ENCODE results near the gene CFH. TPM values are rescaled to one million over a fixed set of nuclear protein-coding genes. Genes with fewer than 3 reads are reported as not detected.

Gene CFH
- polyA plus RNA-seq (2012; rRNA removed) = 2.9 and 4.9 TPM in 2 replicates
- polyA plus RNA-seq (2012; cell fraction: cytosol; rRNA removed) = 5.3 and 5.9 TPM in 2 replicates
- 3.0 and 6.4 TPM in 2 replicates for polyA plus RNA-seq (2012; cell fraction: nucleus; rRNA removed)

DNA sequence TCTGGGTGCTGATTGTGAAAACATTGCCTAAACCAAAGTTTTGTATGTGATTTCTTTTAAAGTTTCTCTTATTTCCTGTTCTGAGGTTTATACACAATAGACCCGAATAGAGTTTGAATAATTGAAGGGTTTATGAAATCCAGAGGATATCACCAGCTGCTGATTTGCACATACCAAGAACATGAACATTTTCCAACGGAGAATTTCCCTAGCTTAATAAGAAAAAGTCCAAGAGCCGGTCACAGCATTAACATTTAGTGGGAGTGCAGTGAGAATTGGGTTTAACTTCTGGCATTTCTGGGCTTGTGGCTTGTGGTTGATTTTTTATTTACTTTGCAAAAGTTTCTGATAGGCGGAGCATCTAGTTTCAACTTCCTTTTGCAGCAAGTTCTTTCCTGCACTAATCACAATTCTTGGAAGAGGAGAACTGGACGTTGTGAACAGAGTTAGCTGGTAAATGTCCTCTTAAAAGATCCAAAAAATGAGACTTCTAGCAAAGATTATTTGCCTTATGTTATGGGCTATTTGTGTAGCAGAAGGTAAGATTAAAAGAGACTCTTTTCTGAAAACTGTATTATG lies at the start of gene CFH:
TSS of gene CFH (plus strand) at position 407 of the 579 bp plus-strand sequence. CDS start at position 482, 75 bp downstream.
- H3K9ac ChIP-seq = no peak within 1 kb of the TSS
- H3K4me3 ChIP-seq (ENCODE audit: low read depth in 2 of 2, low read length in 1 of 2) = peak within 1 kb of the TSS; percentile 12 to 16; a peak in 2 of 4 replicates
- no peaks in the 10 kb centered on the region for H4K20me1 ChIP-seq (ENCODE audit: insufficient read depth)
- no peaks in the 10 kb centered on the region for H3K36me3 ChIP-seq (replicated peaks in 1 of 2; ENCODE audit: control insufficient read depth in 1 of 2, insufficient read depth in 2 of 2, low read length in 1 of 2)
- TF ChIP-seq, protein P1, sequence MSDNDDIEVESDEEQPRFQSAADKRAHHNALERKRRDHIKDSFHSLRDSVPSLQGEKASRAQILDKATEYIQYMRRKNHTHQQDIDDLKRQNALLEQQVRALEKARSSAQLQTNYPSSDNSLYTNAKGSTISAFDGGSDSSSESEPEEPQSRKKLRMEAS (IDR thresholded peaks at IDR 0.05; ENCODE audit: low read depth) = no peak
- TF ChIP-seq, protein P2, sequence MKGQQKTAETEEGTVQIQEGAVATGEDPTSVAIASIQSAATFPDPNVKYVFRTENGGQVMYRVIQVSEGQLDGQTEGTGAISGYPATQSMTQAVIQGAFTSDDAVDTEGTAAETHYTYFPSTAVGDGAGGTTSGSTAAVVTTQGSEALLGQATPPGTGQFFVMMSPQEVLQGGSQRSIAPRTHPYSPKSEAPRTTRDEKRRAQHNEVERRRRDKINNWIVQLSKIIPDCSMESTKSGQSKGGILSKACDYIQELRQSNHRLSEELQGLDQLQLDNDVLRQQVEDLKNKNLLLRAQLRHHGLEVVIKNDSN (IDR thresholded peaks at IDR 0.05; ENCODE audit: borderline replicate concordance, low read depth) = no peak
- no peak for TF ChIP-seq FOSL2 (IDR thresholded peaks at IDR 0.05; ENCODE audit: borderline replicate concordance, low read depth)
- H2AFZ ChIP-seq (ENCODE audit: low read depth) = peak within 1 kb of the TSS; percentile 76
- H3F3A ChIP-seq (replicated peaks; ENCODE audit: insufficient read depth) = no peaks in the 10 kb centered on the region
- H3K27ac ChIP-seq (ENCODE audit: low read depth in 2 of 2, low read length in 1 of 2) = peak within 1 kb of the TSS; percentile 17 to 65; a peak in 3 of 4 replicates
- no peaks in the 10 kb centered on the region for H3K4me1 ChIP-seq (ENCODE audit: control insufficient read depth in 1 of 2, insufficient read depth in 2 of 2, low read depth in 1 of 2, low read length in 1 of 2)
- no peak for DNase-seq
- WGBS (ENCODE audit: low lambda C conversion rate) = 53% methylated on average over 5 of the region's 5 CpGs
- POLR2A ChIA-PET = no interaction called here
- H3K79me2 ChIP-seq (ENCODE audit: insufficient read depth) = no peaks in the 10 kb centered on the region
- no peaks in the 10 kb centered on the region for H3K9me3 ChIP-seq
- CTCF ChIA-PET = no interaction called here
- H3K27me3 ChIP-seq (ENCODE audit: insufficient read depth) = no peaks in the 10 kb centered on the region
- H3K9me2 ChIP-seq = no peaks in the 10 kb centered on the region
- peak within 1 kb of the TSS; percentile 36; the same call in 1 of the 2 replicates for H3K4me2 ChIP-seq

DNA sequence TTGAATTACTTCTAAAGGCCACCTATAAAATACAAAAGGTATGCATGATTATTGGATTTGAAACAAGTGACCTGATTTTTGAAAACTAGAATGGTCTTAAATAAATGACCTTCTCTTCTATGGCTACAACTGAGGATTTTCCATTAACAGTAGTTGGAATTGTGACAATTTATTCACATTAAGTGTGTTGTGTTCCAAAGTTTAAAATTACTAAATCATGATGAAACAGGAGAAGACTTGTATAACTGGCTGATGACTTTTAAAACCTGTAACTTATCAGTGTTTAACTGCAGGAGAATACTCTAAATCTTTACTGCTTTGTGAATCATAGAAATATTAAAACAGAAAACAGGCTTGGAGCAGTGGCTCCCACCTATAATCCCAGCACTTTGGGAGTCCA lies 48.2 kb upstream of the CFH start:
- H3K9me2 ChIP-seq = no peaks in the 10 kb centered on the region
- no peak overlapping the region for H3K27ac ChIP-seq (ENCODE audit: low read depth in 2 of 2, low read length in 1 of 2)
- no peaks in the 10 kb centered on the region for H3K27me3 ChIP-seq (ENCODE audit: insufficient read depth)
- H2AFZ ChIP-seq (ENCODE audit: low read depth) = no peak overlapping the region
- H3K36me3 ChIP-seq (replicated peaks in 1 of 2; ENCODE audit: control insufficient read depth in 1 of 2, insufficient read depth in 2 of 2, low read length in 1 of 2) = no peaks in the 10 kb centered on the region
- no peaks in the 10 kb centered on the region for H3K9me3 ChIP-seq
- POLR2A ChIA-PET = no interaction called here
- DNase-seq = no peak
- H3F3A ChIP-seq (replicated peaks; ENCODE audit: insufficient read depth) = no peaks in the 10 kb centered on the region
- no peak overlapping the region for H3K9ac ChIP-seq
- H3K4me1 ChIP-seq (ENCODE audit: control insufficient read depth in 1 of 2, insufficient read depth in 2 of 2, low read depth in 1 of 2, low read length in 1 of 2) = peaks cover 0 to 7% of the 10 kb centered on the region in 2 experiments; a peak in 2 of 4 replicates
- CTCF ChIA-PET = interaction anchor here (0.7 kb wide), 1 partner anchor 15 kb away, joined by 3 read pairs; no protein-coding TSS in a partner anchor
- no peaks in the 10 kb centered on the region for H4K20me1 ChIP-seq (ENCODE audit: insufficient read depth)
- no peak overlapping the region for H3K4me2 ChIP-seq
- no peak overlapping the region for H3K4me3 ChIP-seq (ENCODE audit: low read depth in 2 of 2, low read length in 1 of 2)
- H3K79me2 ChIP-seq (ENCODE audit: insufficient read depth) = no peaks in the 10 kb centered on the region
- no peak for TF ChIP-seq POLR2AphosphoS5 (IDR thresholded peaks at IDR 0.05; ENCODE audit: low read depth, low read length)
- TF ChIP-seq, protein P3, sequence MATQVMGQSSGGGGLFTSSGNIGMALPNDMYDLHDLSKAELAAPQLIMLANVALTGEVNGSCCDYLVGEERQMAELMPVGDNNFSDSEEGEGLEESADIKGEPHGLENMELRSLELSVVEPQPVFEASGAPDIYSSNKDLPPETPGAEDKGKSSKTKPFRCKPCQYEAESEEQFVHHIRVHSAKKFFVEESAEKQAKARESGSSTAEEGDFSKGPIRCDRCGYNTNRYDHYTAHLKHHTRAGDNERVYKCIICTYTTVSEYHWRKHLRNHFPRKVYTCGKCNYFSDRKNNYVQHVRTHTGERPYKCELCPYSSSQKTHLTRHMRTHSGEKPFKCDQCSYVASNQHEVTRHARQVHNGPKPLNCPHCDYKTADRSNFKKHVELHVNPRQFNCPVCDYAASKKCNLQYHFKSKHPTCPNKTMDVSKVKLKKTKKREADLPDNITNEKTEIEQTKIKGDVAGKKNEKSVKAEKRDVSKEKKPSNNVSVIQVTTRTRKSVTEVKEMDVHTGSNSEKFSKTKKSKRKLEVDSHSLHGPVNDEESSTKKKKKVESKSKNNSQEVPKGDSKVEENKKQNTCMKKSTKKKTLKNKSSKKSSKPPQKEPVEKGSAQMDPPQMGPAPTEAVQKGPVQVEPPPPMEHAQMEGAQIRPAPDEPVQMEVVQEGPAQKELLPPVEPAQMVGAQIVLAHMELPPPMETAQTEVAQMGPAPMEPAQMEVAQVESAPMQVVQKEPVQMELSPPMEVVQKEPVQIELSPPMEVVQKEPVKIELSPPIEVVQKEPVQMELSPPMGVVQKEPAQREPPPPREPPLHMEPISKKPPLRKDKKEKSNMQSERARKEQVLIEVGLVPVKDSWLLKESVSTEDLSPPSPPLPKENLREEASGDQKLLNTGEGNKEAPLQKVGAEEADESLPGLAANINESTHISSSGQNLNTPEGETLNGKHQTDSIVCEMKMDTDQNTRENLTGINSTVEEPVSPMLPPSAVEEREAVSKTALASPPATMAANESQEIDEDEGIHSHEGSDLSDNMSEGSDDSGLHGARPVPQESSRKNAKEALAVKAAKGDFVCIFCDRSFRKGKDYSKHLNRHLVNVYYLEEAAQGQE (IDR thresholded peaks at IDR 0.05; ENCODE audit: low read depth, low read length) = no peak
- TF ChIP-seq ELF1 (IDR thresholded peaks at IDR 0.05) = no peak
- TF ChIP-seq EP300 (IDR thresholded peaks at IDR 0.05; ENCODE audit: borderline replicate concordance in 1 of 2, low read depth in 1 of 2, low read length in 1 of 2) = no peak
- TF ChIP-seq, protein P2 (IDR thresholded peaks at IDR 0.05; ENCODE audit: borderline replicate concordance, low read depth) = no peak
- no peak for TF ChIP-seq RAD21 (IDR thresholded peaks at IDR 0.05; ENCODE audit: low read length)
- no peak for TF ChIP-seq RFX5 (IDR thresholded peaks at IDR 0.05; ENCODE audit: low read length)
- TF ChIP-seq FOXM1 (IDR thresholded peaks at IDR 0.05; ENCODE audit: low read depth) = no peak
- no peak for TF ChIP-seq YY1 (IDR thresholded peaks at IDR 0.05; ENCODE audit: low read depth)
- TF ChIP-seq SMC3 (IDR thresholded peaks at IDR 0.05; ENCODE audit: low read depth, low read length) = no peak
- no peak for TF ChIP-seq FOSL2 (IDR thresholded peaks at IDR 0.05; ENCODE audit: borderline replicate concordance, low read depth)
- TF ChIP-seq, protein P4, sequence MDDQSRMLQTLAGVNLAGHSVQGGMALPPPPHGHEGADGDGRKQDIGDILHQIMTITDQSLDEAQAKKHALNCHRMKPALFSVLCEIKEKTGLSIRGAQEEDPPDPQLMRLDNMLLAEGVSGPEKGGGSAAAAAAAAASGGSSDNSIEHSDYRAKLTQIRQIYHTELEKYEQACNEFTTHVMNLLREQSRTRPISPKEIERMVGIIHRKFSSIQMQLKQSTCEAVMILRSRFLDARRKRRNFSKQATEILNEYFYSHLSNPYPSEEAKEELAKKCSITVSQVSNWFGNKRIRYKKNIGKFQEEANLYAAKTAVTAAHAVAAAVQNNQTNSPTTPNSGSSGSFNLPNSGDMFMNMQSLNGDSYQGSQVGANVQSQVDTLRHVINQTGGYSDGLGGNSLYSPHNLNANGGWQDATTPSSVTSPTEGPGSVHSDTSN (IDR thresholded peaks at IDR 0.05) = no peak
- TF ChIP-seq, protein P5, sequence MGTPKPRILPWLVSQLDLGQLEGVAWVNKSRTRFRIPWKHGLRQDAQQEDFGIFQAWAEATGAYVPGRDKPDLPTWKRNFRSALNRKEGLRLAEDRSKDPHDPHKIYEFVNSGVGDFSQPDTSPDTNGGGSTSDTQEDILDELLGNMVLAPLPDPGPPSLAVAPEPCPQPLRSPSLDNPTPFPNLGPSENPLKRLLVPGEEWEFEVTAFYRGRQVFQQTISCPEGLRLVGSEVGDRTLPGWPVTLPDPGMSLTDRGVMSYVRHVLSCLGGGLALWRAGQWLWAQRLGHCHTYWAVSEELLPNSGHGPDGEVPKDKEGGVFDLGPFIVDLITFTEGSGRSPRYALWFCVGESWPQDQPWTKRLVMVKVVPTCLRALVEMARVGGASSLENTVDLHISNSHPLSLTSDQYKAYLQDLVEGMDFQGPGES (IDR thresholded peaks at IDR 0.05; ENCODE audit: low read depth, low read length) = no peak
- TF ChIP-seq NFIC (IDR thresholded peaks at IDR 0.05; ENCODE audit: borderline replicate concordance) = no peak
- no peak for TF ChIP-seq RXRA (IDR thresholded peaks at IDR 0.05; ENCODE audit: borderline replicate concordance, low read depth)
- TF ChIP-seq TEAD4 (IDR thresholded peaks at IDR 0.05; ENCODE audit: borderline replicate concordance, insufficient read depth) = no peak
- no peak for TF ChIP-seq MEF2A (IDR thresholded peaks at IDR 0.05; ENCODE audit: borderline replicate concordance, low read depth)
